SU-DHL-6 (cell line): ENCODE data around the gene TNPO2.

Source experiments
- H2AFZ ChIP-seq: fragments of 200-600 bp; sonication (generic); 2 replicates; pipeline ENCODE4 v1.6.1; 2014; ENCODE audit warnings: low read depth, mild to moderate bottlenecking, moderate library complexity, mixed read lengths, antibody characterized with exemption, low read length; ENCODE audit not compliant: severe bottlenecking
- H3F3A ChIP-seq: fragments of 200-600 bp; shearing (Covaris generic); 2 replicates; pipeline ENCODE4 v1.6.0; 2016; ENCODE audit warnings: antibody characterized with exemption, mild to moderate bottlenecking; ENCODE audit not compliant: insufficient read depth
- H3K27ac ChIP-seq: fragments of 200-600 bp; sonication (generic); 2 replicates; pipeline ENCODE4 v1.5.1; 2016; ENCODE audit warnings: low read depth, mild to moderate bottlenecking, low read length, moderate library complexity, mixed read lengths
- H3K27me3 ChIP-seq: fragments of 200-600 bp; sonication (generic), shearing (Covaris generic); 2 replicates; pipeline ENCODE4 v1.6.0; 2014; ENCODE audit warnings: mild to moderate bottlenecking, low read length
- H3K36me3 ChIP-seq: fragments of 200-600 bp; sonication (generic); 2 replicates; pipeline ENCODE4 v1.6.1; 2014; ENCODE audit warnings: mild to moderate bottlenecking, low read length, mixed read lengths
- H3K4me2 ChIP-seq: fragments of 300-600, 200-600 bp; shearing (Covaris generic), sonication (generic); 2 replicates; pipeline ENCODE4 v1.6.0; 2014; ENCODE audit warnings: low read length, low read depth, mild to moderate bottlenecking; ENCODE audit not compliant: poor library complexity, severe bottlenecking
- H3K4me3 ChIP-seq: fragments of 200-600 bp; sonication (generic); 2 replicates; pipeline ENCODE4 v1.5.1; 2014; ENCODE audit warnings: antibody characterized with exemption, low read length, mild to moderate bottlenecking, mixed read lengths; ENCODE audit not compliant: insufficient read depth, poor library complexity, severe bottlenecking
- H3K79me2 ChIP-seq: fragments of 200-600 bp; sonication (generic); 2 replicates; pipeline ENCODE4 v1.6.1; 2014; ENCODE audit warnings: mild to moderate bottlenecking, low read length, moderate library complexity; ENCODE audit not compliant: insufficient read depth
- H3K9ac ChIP-seq: fragments of 200-600 bp; sonication (generic); 2 replicates; pipeline ENCODE4 v1.7.0; 2014; ENCODE audit warnings: mild to moderate bottlenecking, low read length
- H3K9me2 ChIP-seq: fragments of 200-600 bp; sonication (generic); replicated peaks from 2 replicates; pipeline ENCODE4 v1.6.1; 2014; ENCODE audit warnings: low read length; ENCODE audit not compliant: insufficient read depth
- H3K9me3 ChIP-seq: fragments of 200-600 bp; sonication (generic); 2 replicates; pipeline ENCODE4 v1.6.1; 2014; ENCODE audit warnings: low read length, mixed read lengths; ENCODE audit not compliant: insufficient read depth
- H4K20me1 ChIP-seq: fragments of 200-600 bp; sonication (generic); 2 replicates; pipeline ENCODE4 v1.6.1; 2014; ENCODE audit warnings: low read depth, mild to moderate bottlenecking, antibody characterized with exemption, low read length, moderate library complexity, mixed read lengths
- EZH2phosphoT487 ChIP-seq: fragments of 200-600 bp; sonication (generic), shearing (Covaris generic); conservative IDR thresholded peaks from 2 replicates; pipeline ENCODE4 v1.6.1; 2018; ENCODE audit warnings: mild to moderate bottlenecking, antibody characterized with exemption, low read length, moderate library complexity, mixed read lengths
- TF ChIP-seq, protein P1 (sequence below): fragments of 200-600 bp; sonication (generic); IDR thresholded peaks from one replicate; pipeline ENCODE4 v1.5.1; 2017; ENCODE audit warnings: antibody characterized with exemption, mild to moderate bottlenecking, low read length, moderate library complexity; ENCODE audit not compliant: insufficient read depth, poor library complexity, severe bottlenecking

The TNPO2 gene

DNA sequence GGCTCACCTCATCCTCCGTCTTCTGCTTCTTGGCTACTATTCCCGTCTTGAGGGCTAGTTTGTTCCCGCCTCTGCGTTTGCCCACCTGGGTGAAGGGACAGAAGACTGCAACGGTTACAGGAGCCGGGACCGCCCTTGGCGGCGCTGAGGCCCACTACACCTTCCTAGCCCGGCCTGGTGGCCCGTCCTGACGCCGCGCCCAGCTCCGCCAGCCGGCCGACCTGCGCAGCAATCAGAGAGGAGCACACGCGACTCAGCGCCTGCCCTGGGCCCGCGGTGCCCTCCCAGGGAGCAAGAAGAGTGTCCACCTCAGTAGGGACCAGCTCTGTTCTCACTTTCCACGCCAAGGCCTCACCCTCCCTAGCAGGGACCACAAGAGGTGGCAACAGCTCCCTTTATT lies 7.6 kb upstream of the TNPO2 start:
- Histone ChIP-seq H4K20me1 (peaks cover 11% of the 10 kb centered on the region; the same call in 1 of the 2 replicates), H3K27ac (no peak overlapping the region), H3F3A (peaks cover 17% of the 10 kb centered on the region), H3K79me2 (peaks cover 47% of the 10 kb centered on the region), H3K9me3 (no peaks in the 10 kb centered on the region), H2AFZ (no peak overlapping the region), H3K4me3 (no peak overlapping the region), H3K4me2 (no peak overlapping the region), H3K9ac (no peak overlapping the region), H3K27me3 (no peaks in the 10 kb centered on the region), H3K9me2 (no peaks in the 10 kb centered on the region), H3K36me3 (peaks cover 7% of the 10 kb centered on the region; the same call in 1 of the 2 replicates)
- no peak for TF ChIP-seq EZH2phosphoT487
- TF ChIP-seq, protein P1, sequence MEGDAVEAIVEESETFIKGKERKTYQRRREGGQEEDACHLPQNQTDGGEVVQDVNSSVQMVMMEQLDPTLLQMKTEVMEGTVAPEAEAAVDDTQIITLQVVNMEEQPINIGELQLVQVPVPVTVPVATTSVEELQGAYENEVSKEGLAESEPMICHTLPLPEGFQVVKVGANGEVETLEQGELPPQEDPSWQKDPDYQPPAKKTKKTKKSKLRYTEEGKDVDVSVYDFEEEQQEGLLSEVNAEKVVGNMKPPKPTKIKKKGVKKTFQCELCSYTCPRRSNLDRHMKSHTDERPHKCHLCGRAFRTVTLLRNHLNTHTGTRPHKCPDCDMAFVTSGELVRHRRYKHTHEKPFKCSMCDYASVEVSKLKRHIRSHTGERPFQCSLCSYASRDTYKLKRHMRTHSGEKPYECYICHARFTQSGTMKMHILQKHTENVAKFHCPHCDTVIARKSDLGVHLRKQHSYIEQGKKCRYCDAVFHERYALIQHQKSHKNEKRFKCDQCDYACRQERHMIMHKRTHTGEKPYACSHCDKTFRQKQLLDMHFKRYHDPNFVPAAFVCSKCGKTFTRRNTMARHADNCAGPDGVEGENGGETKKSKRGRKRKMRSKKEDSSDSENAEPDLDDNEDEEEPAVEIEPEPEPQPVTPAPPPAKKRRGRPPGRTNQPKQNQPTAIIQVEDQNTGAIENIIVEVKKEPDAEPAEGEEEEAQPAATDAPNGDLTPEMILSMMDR = no peak

DNA sequence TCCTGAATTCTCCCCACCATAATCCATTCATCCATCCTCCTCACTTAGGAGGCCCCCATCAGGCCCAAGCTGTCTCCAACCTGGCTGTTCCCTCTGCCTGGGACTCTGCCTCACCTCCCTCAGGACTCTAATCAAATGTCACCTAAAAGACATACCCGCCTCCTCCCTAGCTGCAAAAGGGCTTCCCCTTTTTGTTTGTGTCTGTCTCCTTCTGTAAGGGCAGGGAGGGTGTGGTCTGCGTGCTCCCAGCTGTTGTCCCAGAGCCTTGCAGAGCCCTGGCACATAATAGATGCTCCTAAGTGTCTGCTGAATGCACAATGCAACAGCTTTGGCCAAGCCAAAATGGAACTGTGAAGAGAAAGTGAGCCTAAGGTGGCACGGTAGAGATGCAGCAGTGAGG lies 6.3 kb upstream of the TNPO2 start:
- Histone ChIP-seq H4K20me1 (peaks cover 11% of the 10 kb centered on the region; the same call in 1 of the 2 replicates), H3K79me2 (peaks cover 47% of the 10 kb centered on the region), H3K27ac (no peak overlapping the region), H3K9me2 (no peaks in the 10 kb centered on the region), H3F3A (peaks cover 13% of the 10 kb centered on the region), H3K36me3 (peaks cover 7% of the 10 kb centered on the region; the same call in 1 of the 2 replicates), H3K4me3 (no peak overlapping the region), H3K4me2 (no peak overlapping the region), H3K9me3 (no peaks in the 10 kb centered on the region), H3K27me3 (no peaks in the 10 kb centered on the region), H3K9ac (no peak overlapping the region), H2AFZ (no peak overlapping the region)
- no peak for TF ChIP-seq EZH2phosphoT487
- TF ChIP-seq, protein P1 = no peak

DNA sequence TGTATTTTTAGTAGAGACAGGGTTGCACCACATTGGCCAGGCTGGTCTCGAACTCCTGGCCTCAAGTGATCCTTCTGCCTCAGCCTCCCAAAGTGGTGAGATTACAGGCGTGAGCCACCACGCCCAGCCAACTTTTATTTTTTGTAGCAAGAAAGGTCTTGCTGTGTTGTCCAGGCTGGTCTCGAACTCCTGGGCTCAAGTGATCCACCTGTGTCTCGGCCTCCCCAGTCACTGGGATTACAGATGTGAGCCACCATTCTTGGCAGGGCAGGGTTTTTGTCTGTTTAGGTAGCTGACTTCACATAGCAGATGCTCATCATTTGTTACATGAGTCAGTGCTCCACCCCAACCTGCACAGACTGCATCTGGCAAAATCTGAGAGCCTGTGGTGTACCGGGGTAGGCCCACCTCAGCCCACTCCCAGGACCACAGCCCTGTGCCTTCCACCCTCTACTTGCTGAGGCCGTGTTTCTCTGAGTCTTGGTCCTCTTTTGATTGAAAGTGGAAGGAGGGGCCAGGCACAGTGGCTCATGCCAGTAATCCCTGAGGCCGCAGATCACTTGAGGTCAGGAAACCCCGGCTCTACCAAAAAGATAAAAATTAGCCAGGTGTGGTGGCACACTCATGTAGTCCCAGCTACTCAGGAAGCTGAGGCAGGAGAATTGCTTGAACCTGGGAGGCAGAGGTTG lies 4.2 kb upstream of the TNPO2 start:
- Histone ChIP-seq H3K36me3 (peaks cover 7% of the 10 kb centered on the region; the same call in 1 of the 2 replicates), H3K27ac (no peak overlapping the region), H4K20me1 (peaks cover 8% of the 10 kb centered on the region; the same call in 1 of the 2 replicates), H3K4me3 (no peak overlapping the region), H3K4me2 (no peak overlapping the region), H3K9ac (no peak overlapping the region), H3F3A (peaks cover 13% of the 10 kb centered on the region), H3K9me2 (no peaks in the 10 kb centered on the region), H2AFZ (no peak overlapping the region), H3K27me3 (no peaks in the 10 kb centered on the region), H3K9me3 (no peaks in the 10 kb centered on the region), H3K79me2 (peaks cover 40% of the 10 kb centered on the region)
- no peak for TF ChIP-seq EZH2phosphoT487
- TF ChIP-seq, protein P1 = no peak
